ENCODE measurements around the gene MFSD1.

GRCh38 chr3:158808697-158809096, 6.8 kb downstream of the MFSD1 start:
- TF ChIP-seq CTCF (IDR thresholded peaks at IDR 0.05) (no peak), POLR2A (IDR thresholded peaks at IDR 0.05) (no peak), POLR2AphosphoS5 (IDR thresholded peaks at IDR 0.05) (no peak)
